ENCODE data around the gene CAMTA1. TPM values are rescaled to one million over a fixed set of nuclear protein-coding genes. Genes with fewer than 3 reads are reported as not detected.
"Not testable (repeated sequence)": the region's sequence is repeated elsewhere in the genome, so short reads cannot be mapped to it uniquely, and the experiment has no call there.

CAMTA1 gene
- total RNA-seq, 1 experiment from 2014 or later, result 69.0 TPM

DNA sequence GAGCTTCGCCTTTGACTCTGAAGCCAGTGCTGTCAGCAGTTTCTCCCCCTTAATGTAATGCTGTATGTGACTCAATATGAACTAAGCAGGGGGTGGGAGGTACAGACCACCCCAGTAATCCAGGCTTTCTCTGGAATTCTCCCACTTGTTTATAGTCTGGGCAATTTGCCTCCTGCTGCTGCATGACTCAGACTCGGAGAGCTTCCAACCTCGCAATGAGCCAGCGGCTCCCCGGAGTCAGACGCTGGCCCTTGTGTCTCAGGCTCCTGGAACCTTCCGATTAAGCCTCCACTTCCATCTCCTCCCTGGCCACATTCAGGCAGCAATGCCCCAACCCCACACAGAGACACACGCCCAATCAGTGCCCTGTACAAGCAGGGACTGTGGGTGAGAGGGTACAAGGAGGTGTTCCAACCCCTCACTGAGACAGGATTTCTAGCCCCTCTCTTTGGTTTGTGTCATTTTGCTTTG, 514.1 kb downstream of the CAMTA1 start:
- peak; percentile 98 for DNase-seq (ENCODE audit: low read depth)

DNA sequence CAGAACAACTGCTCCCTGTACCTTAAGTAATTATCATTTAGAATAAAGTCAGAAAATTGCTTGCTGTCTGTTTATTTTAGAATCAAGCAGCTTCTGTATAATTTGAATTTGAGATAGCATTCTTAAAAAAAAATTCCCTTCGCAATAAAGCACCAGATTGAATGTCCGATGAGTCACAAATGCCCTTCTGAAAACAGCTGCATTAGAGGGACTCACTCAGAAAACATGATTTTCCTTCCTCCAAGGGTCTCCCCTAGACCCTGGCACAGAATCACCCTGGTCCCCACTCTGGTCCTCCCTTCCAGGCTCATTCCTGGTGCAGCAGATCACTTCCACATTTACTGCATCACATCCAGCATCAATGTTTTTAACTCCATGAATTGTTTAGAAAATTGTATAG, 514.7 kb downstream of the CAMTA1 start:
- DNase-seq (ENCODE audit: low read depth), result peak; percentile 95

DNA sequence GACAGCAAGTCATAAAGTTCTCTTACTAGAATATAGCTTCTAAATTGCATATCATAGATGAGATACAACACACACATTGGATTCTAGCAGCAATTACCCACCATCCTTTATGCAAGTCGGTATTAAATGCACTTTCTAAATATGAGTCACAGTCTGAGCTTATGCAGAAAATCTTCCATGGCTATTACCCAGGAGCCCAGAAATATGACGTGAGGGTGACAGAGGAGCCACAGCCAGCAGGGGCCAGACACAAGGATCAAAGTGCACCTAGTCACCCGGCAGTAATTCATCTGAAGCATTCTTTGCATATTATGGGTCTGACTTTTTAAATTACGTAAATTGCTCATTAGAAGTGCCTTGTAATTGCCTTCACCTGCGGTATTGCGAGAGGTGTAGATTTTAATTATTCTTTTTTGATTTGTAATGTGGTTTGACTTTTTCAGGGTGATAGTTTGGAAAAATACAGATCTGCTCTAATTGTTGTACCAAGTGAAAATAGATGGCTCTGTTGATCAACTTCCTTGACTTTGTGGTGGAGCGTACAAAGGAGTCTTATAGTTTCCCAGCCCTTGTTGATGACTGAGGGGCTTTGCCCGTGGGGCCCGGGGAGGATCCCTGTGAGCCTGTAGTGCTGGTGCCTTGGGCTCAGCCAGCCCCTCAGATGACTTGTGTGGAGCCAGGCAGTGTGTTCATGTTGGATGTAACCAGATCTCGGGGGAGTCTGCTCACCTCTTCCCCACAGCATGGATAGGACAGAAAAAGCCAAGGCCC, 515.8 kb downstream of the CAMTA1 start:
- DNase-seq (ENCODE audit: low read depth), result peak; percentile 93

DNA sequence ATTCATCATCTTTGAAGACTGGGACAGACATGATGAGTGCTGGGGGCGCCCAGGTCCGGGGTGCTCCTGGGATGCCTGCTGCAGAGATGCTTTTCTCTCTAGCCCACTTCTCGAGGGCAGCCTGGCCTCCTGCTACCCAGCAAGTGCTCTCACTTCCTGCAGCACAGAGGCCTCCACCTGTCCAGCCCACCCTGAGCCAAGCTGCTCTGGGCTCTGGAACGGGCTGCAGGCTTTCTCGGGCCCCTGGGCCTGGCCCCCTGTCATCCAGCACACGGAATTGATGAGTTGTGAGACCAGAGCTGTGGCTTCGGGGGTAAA, 516.4 kb downstream of the CAMTA1 start:
- DNase-seq (ENCODE audit: low read depth), result no peak

DNA sequence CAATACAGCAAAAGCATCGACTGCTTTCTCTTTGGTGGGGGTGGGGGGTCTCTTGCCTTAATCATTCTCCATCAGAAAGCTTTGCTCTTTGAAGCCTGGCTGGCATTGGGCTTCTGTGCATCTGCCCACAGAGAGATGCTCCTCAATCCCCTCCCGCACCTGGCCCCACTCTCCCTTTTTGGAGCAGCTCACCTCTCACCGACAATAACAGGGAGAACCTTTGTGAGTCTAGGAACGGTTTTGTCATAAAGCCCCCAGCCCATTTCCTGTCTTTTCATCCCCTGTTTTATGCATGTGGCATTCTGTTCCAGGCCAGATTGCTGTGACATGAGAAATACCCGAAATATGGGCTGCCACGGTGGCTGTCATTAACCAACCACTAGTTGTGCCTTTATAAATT, 516.9 kb downstream of the CAMTA1 start:
- DNase-seq (ENCODE audit: low read depth), result no peak

DNA sequence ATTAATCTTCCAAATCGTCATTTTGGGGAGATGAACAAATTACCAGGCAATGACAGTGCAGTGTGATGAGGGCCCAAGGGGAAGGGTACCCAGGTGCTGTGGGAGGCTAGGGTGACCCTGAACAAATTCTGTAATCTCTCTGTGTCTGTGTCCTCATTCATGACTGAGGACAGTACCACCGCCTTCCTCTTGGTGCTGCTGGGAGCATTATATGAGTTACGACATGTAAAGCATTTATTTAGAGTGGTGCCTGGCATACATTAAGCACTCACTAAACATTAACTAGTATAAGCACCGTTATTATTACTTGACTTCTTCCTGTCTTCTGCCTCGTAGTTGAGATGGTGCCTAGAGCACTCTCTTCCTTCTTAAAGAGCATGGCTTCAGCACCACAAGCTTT, 517.6 kb downstream of the CAMTA1 start:
- DNase-seq (ENCODE audit: low read depth), result no peak

DNA sequence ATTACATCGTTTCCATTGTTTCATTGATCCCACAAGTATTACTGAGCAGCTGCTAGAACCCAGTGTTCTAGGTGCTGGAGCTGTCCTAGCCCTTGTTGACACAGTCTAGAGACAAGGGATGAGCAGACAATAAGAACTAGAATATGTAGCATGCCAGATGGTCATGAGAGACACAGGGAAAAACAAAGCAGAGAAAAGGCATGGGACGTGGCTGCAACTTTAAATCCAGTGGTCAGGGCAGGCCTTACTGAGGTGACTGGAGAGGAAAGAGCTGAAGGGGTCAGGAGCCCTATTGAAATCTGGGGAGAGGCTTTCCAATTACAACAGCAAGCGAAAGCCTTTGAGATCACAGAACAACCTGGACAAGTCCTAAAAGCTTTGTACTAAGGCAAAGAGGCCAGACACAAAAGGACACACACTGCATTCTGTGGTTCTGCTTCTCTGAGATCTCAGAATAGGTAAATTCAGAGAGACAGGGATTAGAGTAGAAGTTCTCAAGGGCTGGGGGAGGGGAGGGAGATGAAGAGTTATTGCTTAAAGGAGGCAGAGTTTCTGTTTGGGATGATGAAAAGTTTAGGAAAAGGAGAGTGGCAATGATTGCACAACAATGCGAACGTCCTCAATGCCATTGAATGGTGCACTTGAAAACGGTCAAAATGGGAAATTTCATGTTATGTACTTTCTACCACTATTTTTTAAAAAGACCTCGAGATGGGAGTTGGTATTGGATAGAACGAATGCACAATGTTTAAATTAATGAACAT, 518.5 kb downstream of the CAMTA1 start:
- no peak for DNase-seq (ENCODE audit: low read depth)

DNA sequence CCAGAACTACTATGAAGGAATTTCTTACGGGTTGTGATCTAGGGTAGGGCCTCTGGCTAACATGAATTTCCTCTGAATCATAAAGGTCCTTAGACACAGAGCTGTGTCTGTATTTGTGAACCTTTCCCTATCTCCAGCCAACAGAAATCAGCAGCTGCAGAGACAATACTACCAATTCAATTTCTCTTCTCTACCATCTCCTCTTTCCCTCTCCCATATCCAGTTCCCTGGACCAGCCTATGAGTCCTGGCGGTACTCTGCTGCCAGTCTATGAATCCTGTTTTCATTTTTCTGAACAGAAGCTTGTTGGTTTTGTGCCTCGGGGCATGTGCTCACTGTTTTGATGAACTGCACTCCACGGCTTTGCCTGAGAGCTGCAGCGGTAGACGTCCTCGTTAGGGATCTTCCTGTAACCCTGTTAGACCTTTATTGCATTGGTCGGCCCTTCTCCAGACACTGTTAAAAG, 527.9 kb downstream of the CAMTA1 start:
- peak; percentile 35 for DNase-seq (ENCODE audit: low read depth)

DNA sequence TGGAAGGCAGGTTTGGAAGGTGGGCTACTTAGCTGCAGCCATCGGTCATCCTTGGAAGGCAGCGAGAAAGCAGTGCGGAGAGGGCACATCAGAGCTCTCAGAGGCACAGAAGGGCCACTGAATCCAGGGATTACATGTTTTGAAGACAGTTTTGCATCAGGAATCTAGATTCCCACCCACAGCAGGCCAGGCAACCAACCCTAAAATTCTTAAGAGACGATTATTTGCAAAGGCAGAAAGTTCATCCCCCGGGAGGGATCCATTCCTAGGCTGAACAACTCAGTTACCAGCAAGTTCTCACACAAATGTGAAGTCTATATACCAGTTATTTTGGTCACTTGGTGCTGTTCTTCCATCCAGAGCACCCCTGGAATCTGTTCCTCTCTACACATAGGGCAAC, 528.6 kb downstream of the CAMTA1 start:
- DNase-seq (ENCODE audit: low read depth), result no peak

DNA sequence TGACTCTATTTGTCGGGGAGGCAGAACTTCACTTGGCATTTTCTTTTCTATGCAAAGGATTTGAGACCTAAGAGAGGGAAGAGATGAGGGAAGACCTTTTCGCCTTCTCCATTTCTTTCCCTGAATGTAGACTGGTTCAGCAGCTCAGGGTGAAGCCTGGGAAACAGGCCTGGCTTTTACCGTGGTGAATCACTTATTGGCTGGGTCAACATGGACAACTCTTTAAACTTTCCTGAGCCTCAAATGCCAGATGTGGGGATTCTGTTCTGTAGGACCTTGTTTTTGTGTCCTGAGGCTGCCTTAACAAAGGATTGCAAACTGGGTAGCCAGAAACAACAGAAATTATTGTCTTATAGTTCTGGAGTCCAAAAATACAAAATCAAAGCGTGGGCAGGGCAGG, 530.1 kb downstream of the CAMTA1 start:
- DNase-seq (ENCODE audit: low read depth), result no peak

DNA sequence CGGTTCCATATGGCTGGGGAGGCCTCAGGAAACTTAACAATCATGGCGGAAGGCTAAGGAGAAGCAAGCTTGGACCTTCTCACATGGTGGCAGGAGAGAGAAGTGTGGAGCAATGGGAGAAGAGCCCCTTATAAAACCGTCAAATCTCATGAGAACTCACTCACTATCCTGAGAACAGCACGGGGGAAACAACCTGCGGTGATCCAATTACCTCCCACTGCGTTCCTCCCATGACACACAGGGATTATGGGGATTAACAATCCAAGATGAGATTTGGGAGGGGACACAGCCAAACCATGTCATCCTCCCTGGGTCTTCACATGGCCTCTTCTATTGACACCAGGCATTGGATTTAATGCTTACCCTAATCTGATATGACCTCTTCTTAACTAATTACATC, 530.7 kb downstream of the CAMTA1 start:
- DNase-seq (ENCODE audit: low read depth), result no peak

DNA sequence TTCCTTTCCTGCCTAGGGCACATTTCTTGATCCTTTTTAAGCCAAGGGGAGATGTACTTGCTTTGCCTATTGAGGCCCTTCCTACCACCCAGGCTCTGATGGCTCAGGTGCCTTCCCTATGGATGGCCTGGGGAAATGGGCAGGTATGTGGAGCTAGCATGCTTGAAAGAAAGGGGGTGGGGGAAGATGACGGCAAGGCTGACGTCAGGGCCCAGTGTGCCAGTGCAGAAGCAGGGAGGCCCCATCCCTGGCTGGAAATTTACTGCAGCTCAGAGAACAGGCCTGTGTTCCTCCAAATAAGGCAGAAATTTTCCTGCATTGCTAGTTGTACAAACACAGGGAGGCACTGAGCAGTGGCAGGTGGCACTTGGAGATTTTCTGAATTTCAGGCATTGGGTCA, 532.6 kb downstream of the CAMTA1 start:
- no peak for DNase-seq (ENCODE audit: low read depth)

DNA sequence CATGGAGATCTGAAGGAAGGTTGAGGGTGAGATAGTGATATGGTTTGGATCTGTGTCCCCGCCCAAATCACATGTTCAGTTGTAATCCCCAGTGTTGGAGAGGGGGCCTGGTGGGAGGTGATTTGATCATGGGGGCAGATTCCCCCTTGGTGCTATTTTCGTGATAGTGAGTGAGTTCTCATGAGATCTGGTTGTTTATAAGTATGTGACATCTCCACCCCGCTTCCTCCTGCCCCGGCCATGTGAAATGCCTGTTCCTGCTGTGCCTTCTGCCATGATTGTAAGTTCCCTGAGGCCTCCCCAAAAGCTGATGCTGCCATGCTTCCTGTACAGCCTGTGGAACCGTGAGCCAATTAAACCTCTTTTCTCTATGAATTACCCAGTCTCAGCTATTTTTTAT, 533.9 kb downstream of the CAMTA1 start:
- DNase-seq (ENCODE audit: low read depth), result no peak

DNA sequence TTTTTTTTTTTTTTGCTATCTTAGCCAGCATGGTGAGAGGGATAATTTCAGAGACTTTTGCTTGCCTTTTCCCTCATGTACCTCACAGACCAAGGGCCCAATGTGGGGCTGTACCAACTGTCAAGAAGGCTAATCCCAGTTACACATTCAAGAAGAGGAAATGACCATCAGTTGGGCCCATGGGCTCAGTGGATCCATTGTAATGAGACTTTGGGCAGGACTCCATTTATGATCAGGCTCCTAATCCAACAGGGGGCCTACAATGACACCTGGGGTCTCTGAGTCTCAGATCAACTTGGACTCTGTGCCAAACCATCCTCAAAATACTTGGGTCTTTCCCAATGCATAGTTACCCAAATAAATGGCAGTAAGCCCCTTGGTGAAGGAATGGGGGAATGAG, 535.4 kb downstream of the CAMTA1 start:
- DNase-seq (ENCODE audit: low read depth), result no peak

DNA sequence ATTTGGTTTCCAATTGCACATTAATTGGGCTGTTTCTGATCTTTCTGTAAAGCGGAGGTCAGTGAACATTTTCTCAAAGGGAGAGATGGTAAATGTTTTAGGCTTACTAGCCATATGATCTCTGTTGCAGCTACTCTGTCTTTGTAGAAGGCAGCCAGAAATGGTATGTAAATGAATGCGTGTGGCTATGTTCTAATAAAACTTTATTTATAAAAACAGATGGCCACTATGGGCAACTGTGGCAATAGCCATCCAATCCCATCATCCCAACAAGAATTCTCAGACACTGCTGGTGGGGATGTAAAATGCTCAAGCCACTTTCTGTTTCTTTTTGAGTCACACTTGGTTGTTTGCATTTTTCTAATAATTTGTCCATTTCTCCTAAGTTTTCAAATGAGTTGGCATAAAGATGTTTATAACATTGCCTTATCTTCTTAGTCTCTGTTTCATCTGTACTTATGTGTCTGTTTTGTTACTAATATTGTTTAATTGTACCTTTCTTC, 537.1 kb downstream of the CAMTA1 start:
- no peak for DNase-seq (ENCODE audit: low read depth)

DNA sequence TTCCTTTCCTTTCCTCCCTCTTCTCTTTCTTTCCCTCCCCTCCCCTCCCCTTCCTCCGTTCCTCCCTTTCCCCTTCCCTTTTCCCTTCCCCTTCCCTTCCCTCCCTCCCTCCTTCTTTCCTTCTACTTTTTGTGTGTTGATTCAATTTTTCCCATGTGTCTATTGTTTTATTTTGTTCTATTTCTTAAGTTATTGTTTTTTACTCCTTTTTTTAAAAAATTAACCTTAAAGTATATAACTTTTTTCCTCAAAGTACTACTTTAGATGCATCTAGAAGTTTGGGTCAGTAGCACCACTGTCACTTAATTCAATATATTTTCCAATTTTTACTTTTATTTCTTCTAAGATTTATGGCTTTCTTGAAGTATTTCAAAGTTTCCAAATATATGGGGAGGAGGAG, 537.7 kb downstream of the CAMTA1 start:
- no peak for DNase-seq (ENCODE audit: low read depth)

DNA sequence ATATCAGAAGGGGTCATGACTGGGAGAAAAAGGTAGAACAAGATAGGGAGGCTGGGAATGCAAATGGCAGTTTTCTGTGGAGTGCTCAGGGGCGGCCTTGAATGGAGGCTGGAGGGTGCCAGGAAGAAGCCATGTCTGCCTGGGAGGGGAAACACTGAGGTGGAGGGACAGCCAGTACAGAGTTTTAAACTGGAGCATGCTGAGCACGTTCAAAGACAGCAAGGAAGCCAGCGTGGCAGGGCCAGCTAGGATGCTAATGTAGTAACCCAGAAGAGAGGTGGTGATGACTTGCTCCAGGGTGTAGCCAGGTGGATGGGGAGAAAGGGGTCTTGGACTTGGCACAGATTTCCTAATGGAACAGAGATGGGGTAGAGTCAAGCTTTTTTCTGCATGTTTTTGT, 540.0 kb downstream of the CAMTA1 start:
- no peak for DNase-seq (ENCODE audit: low read depth)

DNA sequence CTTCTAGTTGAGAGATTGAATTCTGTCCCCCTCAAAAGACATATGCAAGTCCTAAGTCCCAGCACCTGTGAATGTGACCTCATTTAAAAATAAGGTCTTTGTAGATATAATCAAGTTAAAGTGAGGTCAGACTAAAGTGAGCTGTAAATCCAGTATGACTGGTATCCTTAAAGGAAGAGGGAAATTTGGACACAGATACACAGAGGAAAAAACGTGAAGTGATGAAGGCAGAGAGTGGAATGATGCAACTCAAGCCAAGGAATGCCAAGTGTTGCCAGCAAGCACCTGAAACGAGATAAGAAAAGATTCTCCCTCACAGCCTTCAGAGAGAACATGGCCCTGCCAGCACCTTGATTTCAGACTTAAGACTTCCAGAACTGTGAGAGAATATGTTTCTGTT, 541.1 kb downstream of the CAMTA1 start:
- DNase-seq (ENCODE audit: low read depth), result no peak

DNA sequence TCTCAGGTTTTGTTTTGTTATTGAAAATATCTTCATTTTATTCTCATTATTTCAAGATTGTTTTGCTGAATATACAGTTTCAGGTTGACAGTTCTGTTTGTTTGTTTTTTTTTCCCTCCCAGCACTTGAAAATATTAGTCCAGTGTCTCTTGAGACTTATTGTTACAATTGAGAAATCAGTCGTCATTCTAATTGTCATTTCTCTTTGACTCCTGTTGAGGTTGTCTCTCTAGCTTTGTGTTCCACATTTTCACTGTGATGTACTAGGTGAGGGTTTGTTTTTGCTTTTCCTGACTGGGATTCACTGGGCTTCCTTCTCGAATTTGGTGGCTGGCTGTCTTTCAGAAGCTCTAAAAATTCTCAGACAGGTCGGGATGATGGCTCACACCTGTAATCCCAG, 542.6 kb downstream of the CAMTA1 start:
- no peak for DNase-seq (ENCODE audit: low read depth)

DNA sequence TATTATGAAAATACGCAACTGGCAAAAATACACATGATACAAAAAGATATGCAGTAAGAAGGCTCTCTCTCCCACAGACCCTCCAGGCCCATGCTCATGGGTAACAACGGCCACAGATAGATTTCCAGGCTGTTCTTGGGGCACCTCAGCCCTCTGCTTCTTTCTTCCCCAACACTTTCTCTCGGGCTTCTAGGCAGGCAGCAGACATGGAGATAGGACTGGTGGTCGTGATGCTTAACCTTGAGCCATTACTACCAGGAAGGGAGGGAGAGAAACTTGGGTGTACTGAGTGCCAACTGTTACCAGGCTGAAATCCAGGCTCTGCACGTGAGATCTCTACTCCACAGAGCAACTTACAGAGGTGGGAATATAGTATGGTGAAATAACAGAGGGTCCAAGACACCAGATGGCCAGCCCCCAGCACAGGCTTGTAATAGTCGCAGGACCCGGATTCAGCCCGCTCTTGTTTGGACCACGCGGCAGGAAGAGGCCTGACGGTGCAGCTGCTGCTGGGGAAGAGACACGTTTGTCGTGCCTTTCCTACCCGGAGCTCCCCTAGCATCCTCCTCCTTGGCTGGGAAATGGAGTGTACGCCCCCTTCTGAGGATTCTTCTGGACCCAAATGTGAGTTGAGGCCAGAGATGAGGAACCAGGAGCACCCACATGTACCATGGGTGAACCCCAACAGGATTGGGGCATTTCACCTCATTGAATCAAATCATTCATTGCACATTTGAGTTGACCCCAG, 544.8 kb downstream of the CAMTA1 start:
- DNase-seq (ENCODE audit: low read depth), result no peak

DNA sequence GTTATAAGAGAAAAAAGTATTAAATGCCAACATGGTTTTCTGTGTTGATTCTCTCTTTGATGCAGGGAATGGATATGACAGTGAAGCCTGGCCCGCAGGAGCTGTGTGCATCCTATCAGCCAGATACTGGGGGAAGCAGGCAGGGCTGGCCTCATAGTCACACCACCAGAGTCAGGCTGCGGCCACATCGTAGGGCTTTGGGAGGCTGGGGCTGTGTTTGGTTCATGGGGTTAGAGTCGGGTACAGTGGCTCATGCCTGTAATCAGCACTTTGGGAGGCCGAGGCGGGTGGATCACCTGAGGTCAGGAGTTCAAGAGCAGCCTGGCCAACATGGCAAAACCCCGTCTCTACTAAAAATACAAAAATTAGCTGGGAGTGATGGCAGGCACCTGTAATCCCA, 545.5 kb downstream of the CAMTA1 start:
- not testable (repeated sequence) for DNase-seq (ENCODE audit: low read depth)

DNA sequence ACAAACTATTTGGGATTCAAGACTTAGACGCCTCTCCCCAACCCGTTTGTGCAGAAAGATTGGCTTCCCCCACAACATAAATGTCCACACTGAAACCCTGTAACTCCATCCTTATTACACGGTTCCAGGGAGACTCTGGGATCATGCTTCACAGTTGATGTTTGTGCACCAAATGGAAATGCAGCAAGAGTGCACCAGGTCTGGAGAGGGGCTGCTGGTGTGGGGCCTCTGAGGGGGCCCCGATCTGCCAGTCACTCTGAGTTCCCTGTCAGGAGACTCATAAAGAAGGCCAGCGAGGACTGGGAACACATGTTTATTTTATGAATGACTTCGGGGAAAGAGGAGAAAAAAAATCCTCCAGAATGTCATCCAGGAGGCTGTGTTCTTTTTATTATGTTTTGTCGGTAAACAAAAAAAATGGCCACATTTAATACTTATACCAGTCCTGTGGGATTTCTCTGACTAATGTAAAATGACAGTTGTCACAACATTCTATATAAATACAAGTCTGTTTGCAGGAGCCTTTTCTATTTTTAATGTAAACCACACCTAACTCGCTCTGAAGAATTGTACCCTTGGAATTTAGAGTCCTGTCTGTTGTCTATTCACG, 546.8 kb downstream of the CAMTA1 start:
- peak; percentile 49 for DNase-seq (ENCODE audit: low read depth)

Measured in LHCN-M2 (cell line).